Measurements from ENCODE around the gene CASP1. TPM values are rescaled to one million over a fixed set of nuclear protein-coding genes. Genes with fewer than 3 reads are reported as not detected.

Gene CASP1
- total RNA-seq, 1 donor from 2014 or later, result 2.8 TPM

- DNase-seq, result no peak
Observed at GRCh38 chr11:104984808-104985207, 50.1 kb downstream of the CASP1 start.

- no peak for DNase-seq
Observed at GRCh38 chr11:104979839-104980238, 55.1 kb downstream of the CASP1 start.

Other genes with a start within 250 kb of the CASP1 start
- not detected for gene CASP12, start 136.7 kb downstream of the CASP1 start, total RNA-seq
- gene CASP4, start 66.6 kb downstream of the CASP1 start, total RNA-seq, result 1.9 TPM
- gene CASP5, start 12.0 kb downstream of the CASP1 start, total RNA-seq, result 0.47 TPM
- not detected for gene CARD16, start 10.2 kb upstream of the CASP1 start, total RNA-seq
- gene CARD18, start 104.6 kb upstream of the CASP1 start, total RNA-seq, result not detected

Data from occipital lobe (tissue), 2 donors.